Right renal cortex interstitium (tissue), 3 donors: ENCODE data around the gene UBE3B. TPM values are rescaled to one million over a fixed set of nuclear protein-coding genes. Genes with fewer than 3 reads are reported as not detected.

Source experiments
- DNase-seq, 3 donors: peaks; one replicate each; pipeline ENCODE4 v3.0.0-alpha.2; 2013; ENCODE audit warnings: low read depth in 3 of 3, low spot score in 2 of 3
- polyA plus RNA-seq, 3 donors: library from polyadenylated mRNA; unstranded; fragments of 120-200 nt; gene quantifications; one replicate each; pipeline ENCODE4 v1.2.1, GENCODE V29; 2013; ENCODE audit not compliant: insufficient read length in 3 of 3

The UBE3B gene
- polyA plus RNA-seq, 3 donors: 28.0 to 33.3 (median 28.5) TPM

DNA sequence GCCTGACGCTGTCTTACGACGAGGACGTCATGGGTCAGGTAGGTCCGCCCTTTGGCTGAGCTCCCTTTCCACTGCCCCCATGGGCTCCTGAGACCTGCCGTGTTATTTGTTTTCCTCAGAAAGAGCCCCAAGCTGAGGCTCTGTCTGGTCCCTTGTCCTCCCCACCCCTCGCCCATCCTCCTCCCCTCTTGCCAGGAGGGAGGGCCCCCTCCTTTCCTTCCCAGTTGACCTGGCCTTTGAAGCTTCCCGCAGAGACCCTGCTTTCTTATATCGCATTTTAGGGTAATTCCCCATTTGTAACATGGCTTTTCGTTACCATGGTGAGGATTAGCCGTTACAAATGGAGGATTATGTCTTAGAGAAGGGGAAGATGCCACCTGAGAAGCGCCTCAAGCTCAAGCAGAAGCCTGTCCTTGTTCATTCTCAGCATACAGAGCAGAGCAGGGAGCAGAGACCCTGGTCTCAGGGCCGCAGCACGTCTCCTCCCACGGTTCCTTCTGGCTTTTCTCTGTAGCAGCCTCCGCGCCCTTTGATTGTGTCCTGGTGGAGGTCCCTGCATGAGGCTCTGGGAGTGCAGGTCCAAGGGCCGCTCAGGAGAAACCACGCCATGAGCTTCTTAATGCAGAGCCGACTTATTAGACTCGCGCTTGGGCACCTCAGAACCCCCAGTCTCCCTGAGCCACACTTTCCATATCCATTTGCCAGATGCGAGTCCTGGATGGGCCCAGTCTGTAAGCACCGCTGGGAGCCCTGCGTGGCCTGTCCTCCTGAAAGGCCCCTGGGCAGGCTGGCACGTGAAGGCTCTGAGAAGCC is 47.2 kb downstream of the UBE3B start:
- no peak for DNase-seq

DNA sequence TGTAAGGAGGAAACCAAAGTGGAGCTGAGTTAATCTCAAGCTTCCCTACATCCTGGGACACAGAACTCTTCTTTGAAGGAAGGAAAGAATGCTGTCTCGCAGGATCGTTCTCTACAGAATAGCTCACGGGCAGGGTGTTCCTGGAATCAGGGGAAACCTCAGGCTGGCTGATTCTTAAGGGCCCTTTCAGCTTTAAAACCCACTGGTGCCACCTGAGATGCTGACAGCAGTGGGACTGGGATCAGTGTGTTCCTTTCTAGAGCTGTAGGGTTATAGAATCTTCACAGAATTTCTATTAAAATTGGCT is 47.8 kb downstream of the UBE3B start:
- no peak for DNase-seq

DNA sequence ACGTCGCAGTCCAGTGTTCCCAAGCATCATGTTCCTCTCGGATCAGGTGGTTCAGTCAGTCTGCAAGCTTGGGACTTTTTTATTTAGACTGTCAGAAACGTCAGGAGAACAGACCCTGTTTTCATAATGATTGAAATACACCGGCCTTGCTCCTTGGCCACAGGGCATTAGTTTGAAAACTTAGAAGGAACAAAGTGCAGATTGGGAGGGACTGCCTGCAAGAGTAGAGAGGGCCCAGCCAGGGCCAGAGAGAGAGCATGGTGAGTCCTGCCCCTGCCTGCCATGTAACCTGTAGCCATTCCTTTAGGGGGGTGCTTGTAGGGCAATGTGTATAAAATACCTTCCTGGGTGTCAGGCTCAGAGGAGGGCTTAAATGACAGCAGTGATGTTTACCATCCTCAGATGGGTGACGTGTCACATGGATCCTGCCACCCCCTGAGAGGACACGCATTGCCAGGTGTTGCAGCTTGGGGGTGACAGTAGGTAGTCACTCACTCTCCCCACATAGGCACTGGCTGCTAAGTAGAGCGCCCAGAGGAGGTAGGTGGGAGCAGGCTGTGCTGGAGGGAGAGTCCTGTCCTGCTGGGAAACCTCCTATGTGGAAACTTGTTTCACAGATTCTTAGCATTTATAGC is 50.2 kb downstream of the UBE3B start:
- no peak for DNase-seq

DNA sequence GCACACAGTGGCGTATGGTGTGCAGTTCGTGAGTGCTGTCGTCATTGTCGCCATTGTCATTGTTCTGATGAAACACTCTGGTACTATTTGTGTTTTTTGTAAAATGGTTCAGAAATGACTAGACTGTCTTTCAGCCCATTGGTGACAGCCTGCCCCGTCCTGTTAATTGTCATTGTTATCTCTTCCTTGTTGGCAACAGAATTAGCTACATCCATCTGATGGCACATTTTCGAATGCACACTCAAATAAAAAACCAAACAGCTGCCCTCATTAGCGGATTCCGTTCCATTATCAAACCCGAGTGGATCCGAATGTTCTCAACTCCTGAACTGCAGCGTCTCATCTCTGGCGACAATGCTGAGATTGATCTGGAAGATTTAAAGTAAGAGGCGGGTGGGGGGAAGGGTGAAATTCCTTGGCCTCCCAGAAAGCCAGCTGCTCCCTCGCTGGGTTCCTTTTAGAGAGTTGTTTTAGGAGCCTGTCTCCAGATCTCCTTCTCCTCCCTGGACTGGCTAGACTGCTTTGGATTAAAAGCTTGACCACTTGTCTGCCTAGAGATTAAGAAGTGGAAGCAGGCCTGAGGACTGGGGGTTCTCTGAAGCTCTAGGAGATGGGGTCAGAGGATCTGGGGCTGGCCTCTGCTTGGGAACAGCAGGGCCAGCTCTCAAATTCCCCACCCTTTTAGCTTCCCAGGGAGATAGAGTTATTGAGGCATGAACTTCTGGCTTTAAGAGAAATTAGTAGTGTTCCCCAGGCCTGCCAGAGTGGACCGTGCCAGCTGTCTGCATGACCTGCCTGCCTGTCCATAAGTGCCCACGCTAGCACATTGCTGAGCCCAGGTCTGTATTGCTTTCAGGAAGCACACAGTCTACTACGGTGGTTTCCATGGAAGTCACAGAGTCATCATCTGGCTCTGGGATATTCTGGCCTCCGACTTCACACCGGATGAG is 52.5 kb downstream of the UBE3B start:
- no peak for DNase-seq

DNA sequence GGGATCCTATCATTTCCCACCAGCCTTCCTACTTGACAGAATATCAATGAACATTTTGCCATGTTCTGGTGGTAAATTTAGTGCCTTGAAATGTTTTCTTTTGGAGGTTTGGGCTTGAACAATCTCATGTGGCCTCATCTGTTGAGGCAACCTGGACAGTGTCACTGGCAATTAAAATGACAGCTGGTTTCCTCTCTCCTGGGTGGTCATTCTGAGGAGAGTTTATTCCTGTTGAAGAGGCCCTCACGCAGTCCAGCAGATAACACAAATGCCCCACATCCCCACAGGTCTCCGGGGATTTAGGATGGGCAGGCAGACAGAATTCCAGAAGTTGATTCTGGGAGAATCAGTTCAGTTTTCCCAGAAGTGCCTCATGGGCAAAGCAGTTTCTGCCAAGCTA is 54.0 kb downstream of the UBE3B start:
- no peak for DNase-seq

DNA sequence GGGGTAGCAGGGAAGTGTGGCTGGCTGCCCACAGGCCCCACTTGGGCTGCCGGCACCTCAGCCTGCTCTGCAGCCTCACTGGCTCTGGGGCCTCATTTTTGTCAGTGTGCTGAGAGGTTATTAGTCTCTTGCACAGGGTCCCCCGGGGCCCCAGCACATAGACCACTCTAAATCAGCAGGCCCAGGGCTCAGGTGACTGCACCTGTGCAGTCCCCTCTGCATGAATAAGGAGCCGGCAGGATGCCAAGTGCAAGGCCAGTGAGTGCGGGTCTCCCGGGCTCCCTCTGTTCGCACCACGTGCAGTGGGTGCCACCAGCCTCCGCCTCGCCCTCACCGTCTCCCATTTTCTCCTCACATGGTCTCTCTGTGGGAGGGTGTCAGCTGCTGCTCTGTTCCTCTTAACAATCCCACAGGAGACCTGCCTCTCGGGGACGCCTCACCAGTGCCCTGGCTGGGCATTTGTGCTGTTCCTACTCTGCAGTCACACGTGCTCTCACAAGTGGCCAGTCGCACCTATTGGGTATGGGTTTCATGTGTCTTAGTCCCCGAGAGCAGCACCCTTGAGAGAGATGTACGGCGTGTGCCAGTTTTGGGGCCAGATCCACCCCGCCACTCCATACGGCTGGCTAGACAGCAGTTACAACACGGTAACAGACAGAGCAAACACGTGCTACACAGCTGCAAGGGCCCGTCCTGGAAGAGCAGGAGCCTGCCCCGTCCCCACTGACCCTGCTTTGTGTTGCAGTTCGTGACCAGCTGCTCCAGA is 55.5 kb downstream of the UBE3B start:
- DNase-seq: no peak

DNA sequence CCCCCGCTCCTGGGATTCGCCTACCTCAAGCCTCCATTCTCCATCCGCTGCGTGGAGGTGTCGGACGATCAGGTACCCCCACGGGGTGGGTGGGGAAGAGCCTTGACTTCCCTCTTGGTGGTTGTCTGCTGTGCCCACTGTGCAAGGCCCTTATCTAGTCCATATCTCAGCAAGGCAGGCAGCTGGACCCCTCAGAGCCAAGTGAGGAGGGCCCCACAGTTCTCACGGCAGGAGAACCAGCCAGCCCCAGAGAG is 56.0 kb downstream of the UBE3B start:
- DNase-seq: no peak

DNA sequence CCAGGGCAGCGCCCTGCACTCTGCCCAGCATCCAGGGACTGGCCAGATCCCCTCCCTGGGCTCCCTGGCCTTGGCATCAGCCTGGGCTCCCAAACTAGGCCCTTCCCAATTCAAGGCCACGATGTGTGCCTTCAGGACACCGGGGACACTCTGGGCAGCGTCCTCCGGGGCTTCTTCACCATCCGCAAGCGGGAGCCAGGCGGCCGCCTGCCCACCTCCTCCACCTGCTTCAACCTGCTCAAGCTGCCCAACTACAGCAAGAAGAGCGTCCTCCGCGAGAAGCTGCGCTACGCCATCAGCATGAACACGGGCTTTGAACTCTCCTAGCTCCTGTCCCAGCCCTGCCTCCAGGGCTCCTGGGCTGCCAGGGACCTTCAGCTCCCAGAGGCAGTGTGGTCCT is 57.0 kb downstream of the UBE3B start:
- no peak for DNase-seq

DNA sequence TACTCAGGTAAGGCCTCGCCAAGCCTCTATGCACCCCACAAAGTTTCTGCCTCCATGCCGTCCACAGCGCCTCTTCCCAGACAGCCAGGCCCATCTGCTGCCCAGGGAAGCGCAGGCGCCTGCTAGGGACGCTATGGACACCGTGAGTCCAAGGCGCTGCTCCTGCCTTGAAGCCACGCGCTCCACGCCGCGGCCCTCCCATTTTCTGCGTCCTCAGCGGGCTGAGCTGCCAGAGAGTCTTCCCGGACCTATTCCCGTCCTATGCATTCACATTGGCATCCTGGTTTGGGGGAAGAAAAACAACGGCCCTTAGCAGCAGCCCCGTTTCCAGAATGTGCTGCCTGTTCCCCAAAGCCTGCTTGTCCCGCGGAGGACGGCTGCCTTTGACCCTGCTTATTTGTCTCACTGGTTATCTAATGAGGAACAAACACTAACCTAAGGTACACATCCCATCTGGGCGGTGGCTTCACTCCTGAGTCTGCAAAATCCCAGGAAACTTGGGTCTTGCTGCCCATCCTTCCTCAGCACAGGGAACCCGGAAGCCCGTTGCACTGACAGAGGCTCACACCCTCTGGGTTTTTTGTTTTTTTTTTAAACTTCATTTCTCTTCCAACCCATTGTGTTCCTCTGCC is 57.9 kb downstream of the UBE3B start:
- DNase-seq: no peak

DNA sequence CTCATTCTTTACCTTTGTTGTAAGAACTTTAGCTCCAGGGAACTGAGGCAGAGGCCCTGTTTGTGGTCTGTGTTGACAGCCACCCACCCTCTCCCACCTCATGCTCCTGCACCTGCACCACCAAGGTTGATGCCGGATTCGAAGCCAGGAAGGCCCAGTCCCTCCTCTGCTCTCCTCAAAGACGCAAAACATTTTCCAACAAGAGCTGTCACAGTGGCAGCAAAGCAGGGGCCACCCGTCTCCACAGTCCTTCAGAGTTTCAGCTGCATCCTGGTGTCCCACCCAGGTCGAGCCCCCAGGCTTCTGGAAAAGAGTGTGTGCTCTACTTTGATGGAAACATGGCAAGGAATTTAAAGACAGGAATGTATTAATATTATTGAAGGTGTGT is 58.4 kb downstream of the UBE3B start:
- no peak for DNase-seq

DNA sequence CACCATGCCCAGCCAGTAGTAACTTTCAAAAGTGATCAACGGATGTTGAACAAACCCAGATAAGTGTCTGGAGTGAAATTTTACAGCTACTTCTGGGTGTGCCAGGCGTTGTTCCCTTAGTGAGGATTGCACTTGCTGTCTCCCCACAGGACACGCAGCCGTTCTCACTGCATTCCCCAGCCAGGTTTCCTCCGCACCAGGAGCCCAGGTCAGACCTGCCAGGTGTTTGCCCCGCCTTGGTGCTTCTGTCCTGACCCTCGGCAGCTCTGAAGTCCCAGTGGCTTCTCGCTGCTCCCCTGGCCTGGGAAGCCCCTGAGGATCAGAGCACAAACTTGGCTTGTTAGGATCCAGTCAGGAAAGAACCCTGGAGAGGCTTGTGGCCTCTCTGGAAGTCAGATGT is 59.7 kb downstream of the UBE3B start:
- no peak for DNase-seq

DNA sequence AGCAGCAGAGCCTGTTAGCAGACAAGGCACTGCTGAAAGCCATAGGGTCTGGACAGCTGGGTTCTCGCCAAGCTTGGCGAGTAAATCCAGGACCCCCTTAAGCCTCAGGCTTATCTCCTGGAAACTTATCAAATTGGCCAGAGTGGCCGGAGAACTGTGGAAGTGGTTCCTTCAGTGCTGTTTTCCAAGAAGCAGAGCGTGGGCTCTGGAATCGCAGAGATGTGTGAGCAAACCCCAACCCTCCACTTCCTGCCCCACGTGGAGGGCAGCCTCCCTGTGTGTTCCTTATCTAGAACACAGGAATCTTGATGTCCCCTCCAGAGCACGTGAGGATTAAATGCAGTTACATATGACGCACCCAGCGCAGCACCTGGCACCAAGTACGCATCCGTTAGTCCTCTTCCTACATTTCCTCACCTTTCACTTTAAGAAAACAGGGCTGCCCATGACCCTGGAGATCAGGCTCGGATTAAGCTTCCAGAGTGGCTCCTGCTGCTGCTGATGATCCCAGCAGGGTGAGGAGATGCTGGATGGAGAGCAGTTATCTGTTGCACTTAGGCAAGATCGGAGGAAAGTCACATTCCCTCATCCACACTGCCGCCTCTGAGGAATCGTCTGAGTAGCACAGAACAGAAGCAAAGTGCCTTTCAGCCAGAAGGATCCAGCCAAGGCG is 60.9 kb downstream of the UBE3B start:
- no peak for DNase-seq

DNA sequence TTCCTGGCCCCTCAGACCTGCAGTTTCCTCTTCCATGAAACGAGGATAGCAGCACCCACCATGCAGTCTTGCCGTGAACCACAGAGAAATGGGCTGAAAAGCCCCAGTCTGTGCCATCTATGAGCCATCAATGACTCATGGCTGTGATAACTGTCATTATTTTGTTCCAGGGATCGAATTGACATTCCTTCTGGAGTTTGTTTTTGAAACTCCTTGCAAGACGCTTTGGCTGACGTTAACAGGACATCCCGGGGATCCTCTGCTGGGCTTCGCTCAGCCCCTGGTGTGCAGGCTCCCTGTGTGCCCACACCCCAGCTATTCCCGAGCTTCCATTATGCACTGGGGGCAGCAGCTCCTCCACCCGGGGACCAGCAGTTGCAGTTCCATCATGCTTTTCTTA is 62.1 kb downstream of the UBE3B start:
- no peak for DNase-seq

DNA sequence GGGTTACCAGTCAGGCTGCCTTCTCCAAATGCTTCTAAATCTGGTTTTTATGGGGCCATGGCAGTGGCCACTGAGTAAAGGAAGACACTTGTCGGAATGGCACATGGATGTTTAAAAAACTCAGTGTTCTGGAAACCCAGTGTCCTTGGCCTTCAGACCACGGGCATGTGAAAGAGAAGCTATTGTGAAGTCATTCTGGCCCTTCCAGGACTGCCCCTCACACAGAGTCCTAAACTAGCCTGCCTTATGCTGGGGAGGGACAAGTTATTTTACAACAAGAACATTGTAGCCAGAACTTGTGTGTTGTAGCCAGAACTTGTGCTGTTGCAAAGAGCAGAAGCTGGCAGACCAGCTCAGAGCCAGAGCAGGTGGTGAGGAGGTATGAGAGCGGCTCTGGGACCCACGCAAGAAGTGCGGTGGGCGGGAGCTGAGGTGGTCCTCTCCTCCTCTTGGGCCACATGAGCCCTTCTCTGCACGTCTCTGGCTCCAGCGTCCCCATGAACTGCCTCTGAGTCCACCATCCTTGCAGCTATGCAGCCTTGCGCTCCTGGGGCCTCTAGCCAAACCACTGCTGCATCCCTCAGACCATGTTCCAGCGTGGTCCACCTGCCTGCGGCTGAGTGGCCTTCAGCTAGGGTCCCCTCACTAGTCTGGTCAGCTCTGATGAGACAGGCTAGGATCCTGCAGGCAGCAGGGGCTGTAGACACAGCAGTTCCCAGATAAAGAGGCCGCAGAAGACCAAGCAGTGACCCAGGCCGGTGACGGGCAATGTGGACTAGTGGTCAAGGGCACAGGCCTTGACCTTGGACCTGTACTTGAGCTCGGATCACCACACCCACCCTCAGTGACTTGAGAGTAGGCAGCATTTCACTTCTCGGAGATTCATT is 63.3 kb downstream of the UBE3B start:
- no peak for DNase-seq

DNA sequence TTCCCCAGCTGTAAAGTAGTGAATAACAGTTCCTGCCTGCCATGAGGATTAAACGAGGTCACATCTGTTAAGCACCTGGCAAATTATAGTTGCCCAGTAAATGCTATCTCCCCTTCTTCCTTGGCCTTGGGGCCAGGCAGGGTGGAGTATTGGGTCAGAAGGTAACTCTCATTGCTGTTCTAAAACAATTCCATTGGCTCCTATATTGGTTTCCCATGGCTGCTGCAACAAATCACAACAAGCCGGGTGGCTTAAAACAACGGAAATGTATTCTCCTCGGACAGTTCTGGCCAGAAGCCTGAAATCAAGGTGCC is 63.9 kb downstream of the UBE3B start:
- no peak for DNase-seq

DNA sequence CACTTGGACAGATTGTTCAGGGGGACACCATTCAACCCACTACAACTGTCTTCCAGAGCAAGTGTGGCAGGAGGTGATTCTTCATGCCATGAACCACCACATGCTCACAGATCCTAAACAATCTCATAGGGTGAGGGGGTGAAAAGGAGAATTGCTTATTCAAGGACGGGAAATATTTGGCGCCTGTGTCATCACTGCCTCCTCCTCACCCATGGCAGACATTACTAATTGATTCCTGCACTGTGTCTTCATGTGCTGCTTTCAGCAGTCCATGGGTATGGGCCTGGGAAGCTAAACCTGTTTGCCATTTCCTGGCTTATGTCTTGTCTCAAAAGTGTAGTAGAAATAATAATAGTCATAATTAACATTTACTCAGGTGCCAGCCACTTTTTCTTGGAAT is 64.6 kb downstream of the UBE3B start:
- DNase-seq: no peak

DNA sequence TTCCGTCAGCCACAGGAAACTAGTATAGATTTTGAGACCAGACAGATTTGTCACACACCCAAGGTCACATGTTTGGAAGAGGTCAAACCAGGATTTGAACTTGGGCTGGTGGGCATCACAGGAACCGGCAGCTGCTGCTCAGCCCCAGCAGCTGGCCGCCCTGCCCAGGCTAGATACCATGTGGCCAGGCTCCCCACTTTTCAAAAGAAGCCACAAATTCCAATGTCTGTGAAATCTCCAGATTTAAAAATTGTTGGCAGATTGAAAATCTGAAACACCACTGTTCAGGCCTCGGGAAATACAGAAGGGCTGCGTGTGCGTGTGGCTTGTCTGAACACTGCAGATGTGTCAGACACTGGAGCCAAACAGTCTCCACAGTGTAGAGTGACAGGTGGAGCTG is 65.4 kb downstream of the UBE3B start:
- DNase-seq: no peak

DNA sequence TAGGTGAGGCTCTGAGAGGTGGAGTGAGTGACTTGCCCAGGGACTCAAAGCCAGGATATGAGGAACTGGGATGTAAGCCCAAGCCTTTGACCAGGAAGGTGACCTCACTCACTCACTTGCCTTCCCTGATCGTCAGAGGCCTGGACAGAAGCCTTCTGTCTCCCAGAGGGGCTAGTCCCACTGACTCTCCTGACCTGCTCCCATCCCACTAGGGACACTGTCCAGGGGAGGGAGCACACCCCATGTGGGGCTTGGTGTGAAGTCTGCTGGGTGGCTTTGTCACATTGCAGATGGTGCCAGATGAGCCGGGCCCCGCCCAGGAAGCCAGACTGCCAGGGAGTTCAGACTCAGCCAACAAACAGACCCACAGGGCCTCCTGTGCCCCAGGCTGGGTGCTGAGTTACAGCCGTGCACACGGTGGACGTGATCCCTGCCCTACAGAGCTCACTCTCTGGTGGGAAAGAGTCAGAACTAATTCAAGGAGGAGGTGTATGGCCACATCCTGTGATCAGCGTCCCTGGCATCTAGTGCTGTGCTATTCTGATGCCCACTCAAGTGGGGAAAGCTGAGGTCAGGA is 67.6 kb downstream of the UBE3B start:
- DNase-seq: no peak

DNA sequence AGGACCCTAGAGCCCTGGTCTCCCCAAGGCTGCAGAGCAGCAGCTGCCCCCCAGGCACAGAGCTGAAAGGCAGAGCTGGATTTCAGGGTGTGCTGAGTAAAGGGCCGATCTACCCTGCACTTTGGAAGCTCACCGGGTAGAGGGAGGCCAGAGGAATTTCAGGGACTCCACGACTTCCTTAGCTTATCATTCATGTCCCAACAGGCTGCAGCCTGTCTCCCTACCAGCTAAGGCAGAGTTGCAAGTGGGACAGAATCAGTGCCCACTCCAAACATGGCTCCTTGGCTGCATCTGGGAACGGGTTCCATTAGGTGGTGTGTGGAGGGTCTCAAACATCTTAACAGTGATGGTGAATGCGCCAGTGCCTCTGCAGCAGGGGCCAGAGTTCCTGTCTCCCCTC is 68.4 kb downstream of the UBE3B start:
- DNase-seq: no peak
